ENCODE measurements around the gene TTC23. TPM values are rescaled to one million over a fixed set of nuclear protein-coding genes. Genes with fewer than 3 reads are reported as not detected.

Gene TTC23
- total and polyA plus RNA-seq, 2 donors (not counting 3 experiments of a cell fraction or from before 2014, with no cell fraction given): 4.1 to 27.3 TPM

- POLR2A ChIA-PET: interaction anchor here (1.0 kb wide), 1 partner anchor 19 kb away, joined by 4 read pairs; no protein-coding TSS in a partner anchor
- intact Hi-C loops (cut with micrococcal nuclease) (loop anchor here (1.0 to 10.0 kb wide), 7 partner anchors 18 to 628 kb away; partner anchors contain the start of genes LYSMD4 and TTC23), dilution Hi-C loops (cut with MboI; ENCODE audit: extremely low pct_ligation_motif_present, low sequenced_read_pairs) (no loop called here)
- H3K27ac ChIP-seq (ENCODE audit: insufficient read depth, low read depth, low read length): no peak within 1 kb of the TSS
- H3K4me3 ChIP-seq (replicated peaks in 1 of 3; ENCODE audit: insufficient read depth in 1 of 3, low read depth in 1 of 3, low read length in 3 of 3): peak within 1 kb of the TSS; percentile 38 to 44 (median 42)
- DNase-seq (ENCODE audit: low read depth, low spot score): peak; percentile 83
- H4K20me1 ChIP-seq (replicated peaks; ENCODE audit: control insufficient read depth, extremely low read depth, insufficient read depth, low read length): no peaks in the 10 kb centered on the region
- H3K9ac ChIP-seq (replicated peaks; ENCODE audit: extremely low read depth, insufficient read depth, low read length): peak within 1 kb of the TSS; percentile 15
- peaks cover 3% of the 10 kb centered on the region in 2 experiments for H3K27me3 ChIP-seq (ENCODE audit: control insufficient read depth in 2 of 2, insufficient read depth in 2 of 2, low read length in 2 of 2)
- FAIRE-seq: peak; percentile 81
- no peak for TF ChIP-seq JUN (IDR thresholded peaks at IDR 0.05; ENCODE audit: borderline replicate concordance, insufficient read depth, insufficient read length, low read depth)
- no peak for TF ChIP-seq GATA2 (IDR thresholded peaks at IDR 0.05; ENCODE audit: insufficient read depth, insufficient read length, low read depth, low read length)
- peak; percentile 77 for TF ChIP-seq POLR2A (IDR thresholded peaks at IDR 0.05; ENCODE audit: low read depth, low read length)
- peak; percentile 68 to 93 for TF ChIP-seq CTCF (IDR thresholded peaks at IDR 0.05; ENCODE audit: extremely low read depth in 1 of 2, insufficient read depth in 1 of 2, low read depth in 1 of 2, low read length in 2 of 2)
- TF ChIP-seq POLR2AphosphoS5 (IDR thresholded peaks at IDR 0.05; ENCODE audit: insufficient read depth, low read depth, low read length): peak; percentile 54
- no peaks in the 10 kb centered on the region for H3K9me3 ChIP-seq (replicated peaks; ENCODE audit: control insufficient read depth, insufficient read depth, low read length)
- CTCF ChIA-PET: interaction anchor here (0.7 to 3.0 kb wide), 33 partner anchors 9 to 651 kb away, joined by 3 to 40 read pairs (median 4); partner anchors contain the start of genes LRRC28 and TTC23
- H3K36me3 ChIP-seq (ENCODE audit: control insufficient read depth in 2 of 2, extremely low read depth in 1 of 2, insufficient read depth in 2 of 2, low read length in 2 of 2): no peaks in the 10 kb centered on the region
- peak within 1 kb of the TSS; percentile 74 for H3K4me2 ChIP-seq (ENCODE audit: insufficient read depth, low read length)
- H3K79me2 ChIP-seq (ENCODE audit: control insufficient read depth, insufficient read depth, low read length): no peaks in the 10 kb centered on the region
- peaks cover 7% of the 10 kb centered on the region for H3K4me1 ChIP-seq (ENCODE audit: control insufficient read depth, extremely low read depth, insufficient read depth, low read length)
- H2AFZ ChIP-seq (ENCODE audit: low read depth, low read length): peak within 1 kb of the TSS; percentile 89
- no peaks in the 10 kb centered on the region for H3K9me1 ChIP-seq (replicated peaks; ENCODE audit: control insufficient read depth, extremely low read depth, insufficient read depth, low read length)
- no TSS peak for BruUV-seq (replicated peaks)
These were observed 144.4 kb downstream of the TTC23 start, which contains the start of gene SYNM for GRCh38 chr15:99104788-99105513. TSS of gene SYNM (plus strand) at chr15:99105080. CDS start at chr15:99105200, 120 bp downstream.

Measured in endothelial cell of umbilical vein (primary cell).